Liver (tissue), 3 donors: ENCODE results near the gene HMHB1.

ENCODE experiments used
- CTCF ChIP-seq: fragments of 150-350 bp; IDR thresholded peaks from 2 replicates; pipeline ENCODE4 v1.5.1; 2017; ENCODE audit warnings: improper control_type of control experiment, low read depth, low read length; ENCODE audit not compliant: missing input control
- GABPA ChIP-seq, 2 donors: IDR thresholded peaks in 1 of 2; conservative IDR thresholded peaks in 1 of 2; 2 replicates each; pipeline ENCODE4 v1.6.1; 2016; ENCODE audit warnings: antibody characterized with exemption in 2 of 2, mild to moderate bottlenecking in 1 of 2, moderate library complexity in 1 of 2
- MAX ChIP-seq: IDR thresholded peaks from 2 replicates; pipeline ENCODE4 v1.6.1; 2016; ENCODE audit warnings: antibody characterized with exemption
- NR2F2 ChIP-seq: IDR thresholded peaks from 2 replicates; pipeline ENCODE4 v1.6.1; 2016; ENCODE audit warnings: antibody characterized with exemption
- TAF1 ChIP-seq: conservative IDR thresholded peaks from 2 replicates; pipeline ENCODE4 v1.6.1; 2016; ENCODE audit warnings: antibody characterized with exemption, mild to moderate bottlenecking
- donor health status: healthy.
- donor health status: healthy.

- no peak for TF ChIP-seq CTCF
- no peak for TF ChIP-seq GABPA (IDR thresholded peaks at IDR 0.05 in 1 of 2, conservative IDR thresholded peaks at IDR 0.05 in 1 of 2)
- no peak for TF ChIP-seq NR2F2
- no peak for TF ChIP-seq TAF1
- no peak for TF ChIP-seq MAX
Observed at GRCh38 chr5:143781993-143782520, 29.9 kb upstream of the HMHB1 start.
